GM12801 (cell line): Measurements from ENCODE around the gene CPNE6.

Source experiments
- CTCF ChIP-seq: IDR thresholded peaks from one replicate; pipeline ENCODE4 v1.5.1; 2011; ENCODE audit warnings: control low read depth; ENCODE audit not compliant: insufficient read length; ENCODE audit errors: extremely low read depth

The CPNE6 gene

DNA sequence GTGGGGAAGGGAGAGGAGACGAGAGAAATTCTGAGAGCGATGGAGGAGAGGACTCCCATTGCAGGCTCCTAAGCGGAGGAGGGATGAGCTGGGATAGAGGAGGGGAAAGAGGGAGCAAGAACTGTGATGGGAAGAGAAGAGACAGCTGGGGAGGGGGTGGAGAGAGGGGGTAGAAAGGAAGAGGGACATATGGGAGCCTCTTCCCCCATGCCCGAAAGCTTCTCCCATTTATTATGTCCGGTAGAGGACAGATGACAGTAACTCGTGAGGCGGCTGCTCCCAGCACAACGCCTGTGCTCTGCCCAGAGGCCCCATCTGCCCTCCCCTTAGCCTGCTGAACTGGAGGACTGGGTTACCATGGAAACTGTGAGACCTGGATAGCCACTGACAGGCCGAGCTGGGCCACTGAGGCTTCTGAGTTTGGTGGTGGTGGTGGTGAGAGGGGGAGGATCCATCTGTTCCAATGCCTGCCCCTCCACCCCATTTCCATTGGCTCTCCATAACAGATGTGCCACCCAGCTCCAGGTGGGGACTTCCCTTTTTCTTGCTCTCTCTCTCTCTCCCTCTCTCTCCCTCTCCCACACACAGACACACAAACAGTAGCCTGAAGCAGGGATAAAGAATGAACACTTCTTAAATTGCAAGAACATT is 8.3 kb downstream of the CPNE6 start:
- no peak for TF ChIP-seq CTCF

DNA sequence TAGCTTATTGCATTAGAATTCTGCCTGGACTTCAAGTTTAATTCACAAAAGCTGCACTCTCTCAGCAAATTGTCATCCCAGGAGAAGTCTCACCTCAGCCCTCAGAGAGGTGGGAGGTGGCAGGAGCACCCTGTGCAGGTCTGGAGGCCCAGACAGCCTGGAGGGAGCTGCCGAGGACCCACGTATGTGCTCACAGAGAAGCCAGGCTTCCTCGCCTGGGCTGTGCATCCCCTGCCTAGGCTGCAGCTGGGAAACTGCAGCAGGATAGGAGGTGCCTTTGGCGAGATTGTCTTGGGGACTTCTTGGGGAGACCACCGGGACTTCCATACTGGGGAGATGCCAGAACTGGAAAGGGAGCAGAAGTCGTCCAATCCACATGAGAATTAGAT is 8.8 kb downstream of the CPNE6 start:
- no peak for TF ChIP-seq CTCF

- TF ChIP-seq CTCF: no peak
Measured at GRCh38 chr14:24080888-24081738, 9.8 kb downstream of the CPNE6 start.

DNA sequence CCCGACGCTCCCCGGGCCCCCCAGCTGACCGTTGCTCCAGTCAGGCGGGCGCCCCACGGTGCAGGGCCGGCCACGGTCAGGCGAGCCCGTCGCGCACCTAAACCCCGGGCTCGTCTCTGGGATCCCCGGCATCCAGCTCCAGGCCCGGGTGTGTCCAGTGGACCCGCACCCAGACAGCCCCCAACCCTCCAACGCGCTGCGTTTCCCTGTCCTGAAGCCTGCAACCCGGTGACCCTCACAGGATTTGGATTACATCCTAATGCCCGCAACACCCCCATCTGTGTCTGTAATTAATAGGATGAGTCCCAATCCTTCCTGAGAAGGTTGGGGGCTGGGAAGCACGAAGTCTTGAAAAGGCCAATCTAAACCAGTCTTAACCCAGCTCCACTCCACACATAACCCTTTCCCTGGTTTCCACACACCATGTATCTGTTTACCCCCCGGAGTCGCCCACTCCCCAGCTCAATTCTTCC is 10.4 kb downstream of the CPNE6 start:
- no peak for TF ChIP-seq CTCF

DNA sequence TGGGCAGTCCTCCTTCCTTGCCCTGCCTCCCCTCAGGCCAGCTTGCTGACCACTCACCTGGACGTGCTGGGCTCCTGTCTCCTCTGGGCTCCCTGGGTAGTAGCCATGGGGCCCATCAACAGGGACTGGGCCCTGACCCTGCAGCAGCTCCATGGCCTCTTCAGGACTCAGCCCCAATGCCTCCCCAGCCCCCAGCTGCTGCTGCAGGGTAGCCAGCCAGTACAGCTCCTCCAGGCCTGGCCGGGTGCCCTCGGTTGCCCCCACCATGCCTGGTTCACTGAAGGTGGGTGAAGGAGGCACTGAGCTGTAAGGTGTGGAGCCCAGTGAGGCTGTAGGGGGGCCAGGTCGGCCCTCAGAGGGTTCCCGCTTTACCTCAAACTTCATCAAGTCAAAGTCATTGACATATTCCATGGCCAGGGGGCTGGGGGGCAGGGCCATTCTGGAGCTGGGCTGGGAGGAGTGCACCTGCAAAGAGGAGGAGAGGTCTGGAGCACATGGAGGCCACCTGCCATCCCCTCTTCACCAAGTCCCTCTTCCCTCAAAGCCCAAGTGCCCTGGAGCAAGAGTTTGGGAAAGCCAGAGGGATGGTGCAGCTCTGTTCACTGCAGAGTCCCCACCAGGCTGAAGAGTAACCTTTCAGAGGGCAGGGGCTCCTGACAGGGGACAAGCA is 11.2 kb downstream of the CPNE6 start:
- no peak for TF ChIP-seq CTCF

GRCh38 chr14:24083462-24083861 is 12.1 kb downstream of the CPNE6 start:
- TF ChIP-seq CTCF: no peak

- no peak for TF ChIP-seq CTCF
Measured at GRCh38 chr14:24084440-24084839, 13.1 kb downstream of the CPNE6 start.
